ENCODE measurements around the gene NME9.

DNA sequence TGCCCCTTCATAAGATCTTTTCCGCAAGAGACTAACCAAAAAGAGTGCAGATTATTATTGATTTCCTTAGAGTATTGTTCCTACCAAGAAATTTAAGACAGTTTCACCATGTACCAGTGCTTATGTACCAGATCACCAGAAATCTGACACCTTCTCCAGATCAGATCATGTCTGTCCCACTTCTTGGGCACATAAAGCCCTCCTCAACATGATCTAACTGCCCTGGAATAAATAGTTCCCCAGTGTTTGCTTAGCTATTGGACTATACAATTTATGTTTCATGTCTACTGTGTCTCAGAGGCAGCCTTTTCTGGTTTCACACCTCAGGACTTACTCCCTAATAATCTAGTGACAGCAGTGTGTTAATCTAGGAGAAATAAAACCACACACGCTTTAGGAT is 46.8 kb downstream of the NME9 start:
- TF ChIP-seq EZH2 (IDR thresholded peaks at IDR 0.05; ENCODE audit: low read length, missing control alignments): no peak
- TF ChIP-seq, protein P1, sequence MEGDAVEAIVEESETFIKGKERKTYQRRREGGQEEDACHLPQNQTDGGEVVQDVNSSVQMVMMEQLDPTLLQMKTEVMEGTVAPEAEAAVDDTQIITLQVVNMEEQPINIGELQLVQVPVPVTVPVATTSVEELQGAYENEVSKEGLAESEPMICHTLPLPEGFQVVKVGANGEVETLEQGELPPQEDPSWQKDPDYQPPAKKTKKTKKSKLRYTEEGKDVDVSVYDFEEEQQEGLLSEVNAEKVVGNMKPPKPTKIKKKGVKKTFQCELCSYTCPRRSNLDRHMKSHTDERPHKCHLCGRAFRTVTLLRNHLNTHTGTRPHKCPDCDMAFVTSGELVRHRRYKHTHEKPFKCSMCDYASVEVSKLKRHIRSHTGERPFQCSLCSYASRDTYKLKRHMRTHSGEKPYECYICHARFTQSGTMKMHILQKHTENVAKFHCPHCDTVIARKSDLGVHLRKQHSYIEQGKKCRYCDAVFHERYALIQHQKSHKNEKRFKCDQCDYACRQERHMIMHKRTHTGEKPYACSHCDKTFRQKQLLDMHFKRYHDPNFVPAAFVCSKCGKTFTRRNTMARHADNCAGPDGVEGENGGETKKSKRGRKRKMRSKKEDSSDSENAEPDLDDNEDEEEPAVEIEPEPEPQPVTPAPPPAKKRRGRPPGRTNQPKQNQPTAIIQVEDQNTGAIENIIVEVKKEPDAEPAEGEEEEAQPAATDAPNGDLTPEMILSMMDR (conservative IDR thresholded peaks at IDR 0.05 in 1 of 2, IDR thresholded peaks at IDR 0.05 in 1 of 2; ENCODE audit: low read depth in 1 of 2, low read length in 2 of 2): no peak
